ENCODE results near the gene NUDT17. TPM values are rescaled to one million over a fixed set of nuclear protein-coding genes. Genes with fewer than 3 reads are reported as not detected.

Gene NUDT17
- total and polyA plus RNA-seq, 2 of the 8 experiments (the other 6 are each of a cell fraction or from before 2014, with no cell fraction given): 2.7 to 4.1 TPM

DNA sequence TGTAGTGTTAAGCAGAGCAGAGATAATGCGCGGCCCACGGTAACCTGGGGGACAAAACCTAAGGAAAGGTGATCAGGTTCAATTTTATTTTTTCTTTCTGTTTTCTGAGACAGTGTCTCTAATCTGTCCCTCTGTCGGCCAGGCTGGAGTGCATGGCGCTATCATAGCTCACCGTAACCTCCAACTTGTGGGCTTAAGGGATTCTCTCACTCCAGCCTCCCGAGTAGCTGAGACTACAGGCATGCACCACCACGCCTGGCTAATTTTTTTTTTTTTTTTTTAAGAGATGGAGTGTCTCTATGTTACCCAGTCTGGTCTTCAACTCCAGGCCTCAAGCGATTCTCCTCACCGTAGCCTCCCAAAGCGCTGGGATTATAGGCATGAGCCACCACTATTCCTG, 41.0 kb downstream of the NUDT17 start:
- H2BK20ac ChIP-seq (ENCODE audit: low read length): no peak overlapping the region
- H3K14ac ChIP-seq (ENCODE audit: insufficient read length): no peak overlapping the region
- no peak for DNase-seq (ENCODE audit: low read depth in 1 of 2, low spot score in 2 of 2)
- no peak overlapping the region; the same call in 1 of the 2 replicates for H3K18ac ChIP-seq (ENCODE audit: extremely low read depth, low read length)
- no peak overlapping the region for H3K56ac ChIP-seq (replicated peaks; ENCODE audit: insufficient read length, low read depth, low read length)
- H3K79me2 ChIP-seq (ENCODE audit: control insufficient read depth in 1 of 2, insufficient read depth in 2 of 2, low read length in 2 of 2): no peaks in the 10 kb centered on the region
- H3K4me3 ChIP-seq (ENCODE audit: extremely low read depth in 1 of 4, insufficient read depth in 2 of 4, low read depth in 3 of 4, low read length in 4 of 4): peak overlapping the region; percentile 44 to 72 (median 67)
- peaks cover 5% of the 10 kb centered on the region; the same call in 1 of the 2 replicates for H3K23me2 ChIP-seq (ENCODE audit: low read depth, low read length)
- ChIA-PET POLR2A (ENCODE audit: partially characterized antibody) (interaction anchor here (1.1 kb wide), 2 partner anchors 14 to 165 kb away, joined by 4 to 7 read pairs; no protein-coding TSS in a partner anchor), CTCF (ENCODE audit: partially characterized antibody) (interaction anchor here (0.9 to 8.7 kb wide), 6 partner anchors 13 to 131 kb away, joined by 3 to 84 read pairs (median 11); partner anchors contain the start of genes ITGA10 and NUDT17)
- H2AK5ac ChIP-seq (ENCODE audit: low read depth, low read length): no peak overlapping the region
- no peak overlapping the region for H2AFZ ChIP-seq (ENCODE audit: low read length)
- FAIRE-seq: no peak
- no peaks in the 10 kb centered on the region for H3K9me3 ChIP-seq (ENCODE audit: insufficient read depth in 2 of 2, low read depth in 1 of 2, low read length in 1 of 2)
- no peak overlapping the region for H2BK5ac ChIP-seq (ENCODE audit: low read depth, low read length)
- no peak overlapping the region for H3K27ac ChIP-seq (ENCODE audit: low read depth, low read length)
- TF ChIP-seq TAF1 (IDR thresholded peaks at IDR 0.05; ENCODE audit: low read depth, low read length): no peak
- TF ChIP-seq SIX5 (IDR thresholded peaks at IDR 0.05; ENCODE audit: low read depth, low read length): no peak
- TF ChIP-seq ASH2L (IDR thresholded peaks at IDR 0.05; ENCODE audit: low read length): no peak
- TF ChIP-seq HDAC6 (IDR thresholded peaks at IDR 0.05; ENCODE audit: low read depth, low read length): no peak
- H4K20me1 ChIP-seq (replicated peaks in 1 of 2; ENCODE audit: control insufficient read depth in 1 of 2, insufficient read depth in 2 of 2, low read length in 2 of 2): no peaks in the 10 kb centered on the region
- H2BK15ac ChIP-seq (ENCODE audit: low read length): no peak overlapping the region
- no peaks in the 10 kb centered on the region for H3K36me3 ChIP-seq (ENCODE audit: control insufficient read depth in 2 of 4, insufficient read depth in 4 of 4, low read length in 3 of 4)
- no peak overlapping the region for H3K9ac ChIP-seq (replicated peaks in 1 of 4; ENCODE audit: extremely low read depth in 1 of 4, low read depth in 3 of 4, low read length in 3 of 4)
- H3K23ac ChIP-seq (ENCODE audit: insufficient read length): no peak overlapping the region
- no peaks in the 10 kb centered on the region for H3K79me1 ChIP-seq (ENCODE audit: low read depth, low read length)
- 64% methylated on average over 11 of the region's 11 CpGs; no CpG with 5 or more reads in 1 of the 2 experiments for WGBS, 2 experiments (ENCODE audit: extremely low coverage in 1 of 2, insufficient coverage in 1 of 2, insufficient read length in 1 of 2, insufficient replicate concordance in 2 of 2, low coverage in 1 of 2, low lambda C conversion rate in 2 of 2, missing lambda C conversion rate in 1 of 2)
- H3K4me2 ChIP-seq (ENCODE audit: insufficient read depth in 1 of 2, low read depth in 2 of 2, low read length in 2 of 2): peak overlapping the region; percentile 63
- no peak overlapping the region for H3K4ac ChIP-seq (replicated peaks; ENCODE audit: insufficient read length, low read depth, low read length)
- no peak overlapping the region for H2BK120ac ChIP-seq (replicated peaks; ENCODE audit: low read depth, low read length)
- H2BK12ac ChIP-seq (ENCODE audit: low read depth, low read length): no peak overlapping the region
- H3K27me3 ChIP-seq (replicated peaks in 1 of 4; ENCODE audit: control insufficient read depth in 3 of 4, extremely low read depth in 1 of 4, insufficient read depth in 3 of 4, low read length in 3 of 4): peaks cover 0 to 21% (median 15%) of the 10 kb centered on the region in 4 experiments; a peak in 6 of 7 replicates
- H4K5ac ChIP-seq (ENCODE audit: insufficient read length, low read depth, low read length): no peak overlapping the region
- H4K91ac ChIP-seq (replicated peaks; ENCODE audit: insufficient read length, low read length): no peak overlapping the region
- H4K8ac ChIP-seq (ENCODE audit: extremely low read depth, insufficient read depth, low read length): no peak overlapping the region
- no peaks in the 10 kb centered on the region; a peak in 1 of 7 replicates for H3K4me1 ChIP-seq (replicated peaks in 1 of 4; ENCODE audit: control insufficient read depth in 3 of 4, insufficient read depth in 4 of 4, low read length in 3 of 4)
